HepG2 (cell line): ENCODE measurements around the gene LIMA1. TPM values are rescaled to one million over a fixed set of nuclear protein-coding genes. Genes with fewer than 3 reads are reported as not detected.

Experiments used
- ATAC-seq: fragments of 200-7000 bp; cut with Tn5 transposase; 3 replicates; pipeline ENCODE4 v1.9.1; 2020; ENCODE audit warnings: mild to moderate bottlenecking, moderate library complexity
- BruUV-seq: library from RNA; stranded (reverse); fragments of 400-500 nt; replicated peaks from 2 replicates; lab custom pipeline; 2021; lab: Mats Ljungman, UMichigan
- CTCF ChIA-PET: fragments of 300-600 bp; formaldehyde crosslinking; extraction: SDS; loops from one replicate; lab custom pipeline; 2021; ENCODE audit warnings: low total read pairs, inconsistent platforms, low intra/inter-chr PET ratio; lab: Yijun Ruan, JAX
- POLR2A ChIA-PET: fragments of 350-600 bp; sonication (Branson Sonifier 250); formaldehyde crosslinking; loops from one replicate; lab custom pipeline; 2020; ENCODE audit warnings: antibody characterized with exemption, inconsistent platforms; lab: Yijun Ruan, JAX
- DNase-seq: peaks from one replicate; pipeline ENCODE4 v3.0.0-alpha.2; 2015; ENCODE audit warnings: low spot score
- FAIRE-seq: peaks from 3 replicates; lab custom pipeline; 2011; peaks lifted over from hg19 to GRCh38; lab: Jason Lieb, UNC
- H2AFZ ChIP-seq: one replicate; pipeline ENCODE4 v1.6.1; 2011; ENCODE audit warnings: low read length, inconsistent platforms
- H3K27ac ChIP-seq: fragments of 300-600 bp; 3 replicates; pipeline ENCODE4 v1.8.0; 2011; ENCODE audit warnings: mixed run types, mild to moderate bottlenecking, mixed read lengths, low read length, inconsistent platforms; ENCODE audit not compliant: insufficient read depth; ENCODE audit errors: extremely low read length
- H3K27me3 ChIP-seq, 2 experiments: fragments of 200-600 bp in 1 of 2; 2 replicates in 1 of 2; 3 replicates in 1 of 2; pipeline versions ENCODE4 v1.6.0 to v1.8.0; 2011; ENCODE audit warnings: low read length in 2 of 2, mild to moderate bottlenecking in 2 of 2, moderate library complexity in 2 of 2, inconsistent platforms in 1 of 2; ENCODE audit not compliant: insufficient read depth in 2 of 2, control insufficient read depth in 1 of 2
- H3K36me3 ChIP-seq, 2 experiments: fragments of 200-600 bp in 1 of 2; replicated peaks in 1 of 2; 2 replicates in 1 of 2; 3 replicates in 1 of 2; pipeline versions ENCODE4 v1.5.1 to v1.8.0; 2011; ENCODE audit warnings: low read length in 2 of 2, inconsistent platforms in 1 of 2; ENCODE audit not compliant: insufficient read depth in 2 of 2, control insufficient read depth in 1 of 2
- H3K4me1 ChIP-seq: 2 replicates; pipeline ENCODE4 v1.5.1; 2012; ENCODE audit warnings: low read length, inconsistent platforms; ENCODE audit not compliant: insufficient read depth
- H3K4me2 ChIP-seq: 2 replicates; pipeline ENCODE4 v1.6.0; 2011; ENCODE audit warnings: low read depth, low read length, inconsistent platforms
- H3K4me3 ChIP-seq, 3 experiments: fragments of 200-600 bp in 1 of 3; sonication (generic), shearing (Covaris generic) in 1 of 3; replicated peaks in 1 of 3; 2 replicates each; pipeline ENCODE4 v1.5.1; 2011 to 2016; ENCODE audit warnings: low read length in 3 of 3, inconsistent platforms in 2 of 3, low read depth in 2 of 3, mild to moderate bottlenecking in 2 of 3, control low read depth in 1 of 3, mixed read lengths in 1 of 3; ENCODE audit not compliant: insufficient read depth in 1 of 3
- H3K79me2 ChIP-seq: one replicate; pipeline ENCODE4 v1.6.1; 2011; ENCODE audit warnings: low read length, inconsistent platforms; ENCODE audit not compliant: insufficient read depth
- H3K9ac ChIP-seq: 2 replicates; pipeline ENCODE4 v1.6.0; 2011; ENCODE audit warnings: mild to moderate bottlenecking, low read depth, low read length, inconsistent platforms; ENCODE audit not compliant: insufficient read depth
- H3K9me3 ChIP-seq: 2 replicates; pipeline ENCODE4 v1.5.1; 2012; ENCODE audit warnings: mild to moderate bottlenecking, low read length
- H4K20me1 ChIP-seq: 2 replicates; pipeline ENCODE4 v1.6.0; 2011; ENCODE audit warnings: inconsistent platforms, mild to moderate bottlenecking, low read length, moderate library complexity; ENCODE audit not compliant: insufficient read depth
- ATF7-NPFF ChIP-seq: sonication (generic); formaldehyde crosslinking; IDR thresholded peaks from 2 replicates; pipeline ENCODE4 v1.8.1; 2023; ENCODE audit warnings: mild to moderate bottlenecking, low read depth, missing genetic modification reagents, moderate library complexity
- CCAR2 ChIP-seq: fragments of 200-400 bp; formaldehyde crosslinking; optimal IDR thresholded peaks from 2 replicates; pipeline ENCODE3; 2018; ENCODE audit warnings: low read depth, mild to moderate bottlenecking, low read length, moderate library complexity
- CEBPG ChIP-seq: IDR thresholded peaks from 2 replicates; pipeline ENCODE4 v1.6.1; 2016
- DNMT3B ChIP-seq: conservative IDR thresholded peaks from 2 replicates; pipeline ENCODE4 v1.6.1; 2016; ENCODE audit warnings: missing biosample characterization, control low read depth
- DZIP1 ChIP-seq: sonication (generic); formaldehyde crosslinking; IDR thresholded peaks from 2 replicates; pipeline ENCODE4 v1.5.0; 2020; ENCODE audit warnings: mild to moderate bottlenecking, missing genetic modification reagents
- GATA4 ChIP-seq: sonication (generic); IDR thresholded peaks from 2 replicates; pipeline ENCODE4 v1.6.1; 2016; ENCODE audit warnings: antibody characterized with exemption, low read depth, borderline replicate concordance
- MBNL3 ChIP-seq: fragments of 250-450 bp; sonication (Bioruptor Pico); conservative IDR thresholded peaks from 2 replicates; pipeline ENCODE4 v1.8.0; 2022; ENCODE audit warnings: mild to moderate bottlenecking, inconsistent platforms
- NR2F1 ChIP-seq, 2 experiments: fragments of 450-650 bp in 1 of 2; formaldehyde crosslinking in 1 of 2; IDR thresholded peaks; 2 replicates each; pipeline versions ENCODE4 v1.5.0 to v1.6.1; 2016 to 2020; ENCODE audit warnings: mild to moderate bottlenecking in 1 of 2, missing compliant biosample characterization in 1 of 2, missing genetic modification reagents in 1 of 2, moderate library complexity in 1 of 2
- POGK ChIP-seq: sonication (generic); formaldehyde crosslinking; conservative IDR thresholded peaks from 2 replicates; pipeline ENCODE4 v1.8.0; 2022; ENCODE audit warnings: mild to moderate bottlenecking, moderate library complexity, missing genetic modification reagents
- STAG1 ChIP-seq: sonication (generic); formaldehyde crosslinking; IDR thresholded peaks from 2 replicates; pipeline ENCODE4 v1.4.0; 2020; ENCODE audit warnings: missing genetic modification reagents
- THYN1 ChIP-seq: sonication (generic); formaldehyde crosslinking; IDR thresholded peaks from 2 replicates; pipeline ENCODE4 v1.8.1; 2023; ENCODE audit warnings: low read depth, mild to moderate bottlenecking, moderate library complexity, missing genetic modification reagents, borderline replicate concordance
- ZBTB33 ChIP-seq: sonication (generic); formaldehyde crosslinking; IDR thresholded peaks from 2 replicates; pipeline ENCODE4 v1.4.0; 2020; ENCODE audit warnings: missing genetic modification reagents
- ZNF138 ChIP-seq: sonication (generic); formaldehyde crosslinking; IDR thresholded peaks from 2 replicates; pipeline ENCODE4 v1.5.0; 2020; ENCODE audit warnings: mild to moderate bottlenecking, low read depth, missing genetic modification reagents
- ZNF263 ChIP-seq: sonication (generic); formaldehyde crosslinking; IDR thresholded peaks from 2 replicates; pipeline ENCODE4 v1.4.0; 2020; ENCODE audit warnings: missing genetic modification reagents
- ZNF883 ChIP-seq: sonication (generic); formaldehyde crosslinking; IDR thresholded peaks from 2 replicates; pipeline ENCODE4 v1.5.1; 2020; ENCODE audit warnings: mild to moderate bottlenecking, missing genetic modification reagents; ENCODE audit errors: not compliant biosample characterization
- WGBS: methylation state at CpG from one replicate; pipeline ENCODE4 v1.1.6; 2017; ENCODE audit warnings: low lambda C conversion rate; 5-methylcytosine and 5-hydroxymethylcytosine counted together
- in situ Hi-C: cut with HindIII; loops from 2 replicates; pipeline ENCODE4 v1.10.0; 2017; ENCODE audit warnings: low pct_unique_long_range_greater_than_20kb; ENCODE audit not compliant: extremely low pct_ligation_motif_present
- intact Hi-C: fragments of 100-400 bp; cut with micrococcal nuclease; formaldehyde crosslinking; loops from one replicate; pipeline ENCODE4 v1.10.0; 2022; ENCODE audit not compliant: unreplicated experiment
- polyA plus RNA-seq, 8 experiments: library from polyadenylated mRNA; depleted of rRNA in 3 of 8; stranded (reverse) in 7 of 8; unstranded in 1 of 8; fragments of >200 nt; fragmentation: Illumina TruSeq in 4 of 8; extraction: Trizol in 4 of 8; gene quantifications; 2 replicates each; pipeline versions ENCODE4 v1.2.1 to v1.2.3, GENCODE V29; 2011 to 2016; ENCODE audit warnings: low read depth in 4 of 8, missing spikeins in 1 of 8, mixed read lengths in 1 of 8; ENCODE audit not compliant: insufficient read depth in 1 of 8
- total RNA-seq, 5 experiments: library from RNA; depleted of rRNA; stranded (reverse); fragments of >200 nt; fragmentation: Illumina TruSeq; extraction: Trizol; gene quantifications; 2 replicates each; pipeline ENCODE4 v1.2.3, GENCODE V29; 2016; ENCODE audit warnings: low read depth in 1 of 5

LIMA1 gene
- total and polyA plus RNA-seq, 2 of the 13 experiments (the other 11 are each of a cell fraction or from before 2014, with no cell fraction given) = 13.0 to 19.8 TPM

- 95% methylated on average over 1 of the region's 1 CpG for WGBS
- no peak overlapping the region for H2AFZ ChIP-seq
- no peak for TF ChIP-seq ATF7-NPFF (CRISPR knock-in tag)
- no peak for TF ChIP-seq ZNF138 (CRISPR knock-in tag)
- no peak for TF ChIP-seq DNMT3B (CRISPR knock-in tag)
- TF ChIP-seq ZNF263 (CRISPR knock-in tag) = no peak
- TF ChIP-seq STAG1 (CRISPR knock-in tag) = no peak
- no peak for TF ChIP-seq CEBPG
- TF ChIP-seq DZIP1 (CRISPR knock-in tag) = no peak
- TF ChIP-seq POGK (CRISPR knock-in tag) = no peak
- no peak for TF ChIP-seq THYN1 (CRISPR knock-in tag)
- no peak for TF ChIP-seq CCAR2
- TF ChIP-seq ZBTB33 (CRISPR knock-in tag) = no peak
- no peak for TF ChIP-seq GATA4
- TF ChIP-seq NR2F1 (CRISPR knock-in tag; IDR thresholded peaks at IDR 0.05) = no peak
- no peak for TF ChIP-seq MBNL3 (CRISPR knock-in tag)
- TF ChIP-seq ZNF883 (CRISPR knock-in tag) = no peak
- H3K79me2 ChIP-seq = peaks cover 10% of the 10 kb centered on the region
- intact Hi-C loops = no loop called here
- H3K4me2 ChIP-seq = peak overlapping the region; percentile 89; the same call in 1 of the 2 replicates
- no peaks in the 10 kb centered on the region for H3K36me3 ChIP-seq
- H3K9ac ChIP-seq = no peak overlapping the region
- FAIRE-seq = no peak
- DNase-seq = no peak
- ChIA-PET CTCF (no interaction called here), POLR2A (interaction anchor here (3.3 kb wide), 1 partner anchor 45 kb away, joined by 14 read pairs; no protein-coding TSS in a partner anchor)
- in situ Hi-C loops = no loop called here
- no peak overlapping the region for H3K27ac ChIP-seq
- H3K4me1 ChIP-seq = peaks cover 44% of the 10 kb centered on the region
- no peak for ATAC-seq
- H3K4me3 ChIP-seq = no peak overlapping the region
- no TSS peak for BruUV-seq
- H3K27me3 ChIP-seq = no peaks in the 10 kb centered on the region; a peak in 1 of 5 replicates
- H3K9me3 ChIP-seq = no peaks in the 10 kb centered on the region
- no peaks in the 10 kb centered on the region for H4K20me1 ChIP-seq
Observed at GRCh38 chr12:50285253-50285652, 1.9 kb upstream of the LIMA1 start.
